Karpas-422 (cell line): ENCODE results near the gene RASD1. TPM values are rescaled to one million over a fixed set of nuclear protein-coding genes. Genes with fewer than 3 reads are reported as not detected.

ENCODE experiments used
- DNase-seq: peaks from one replicate; pipeline ENCODE4 v3.0.0-alpha.2; 2015
- H2AFZ ChIP-seq: fragments of 200-600 bp; sonication (generic); 2 replicates; pipeline ENCODE4 v1.6.1; 2014; ENCODE audit warnings: antibody characterized with exemption, low read length, mixed read lengths
- H3K27ac ChIP-seq: fragments of 200-600 bp; sonication (generic); 2 replicates; pipeline ENCODE4 v1.5.1; 2014; ENCODE audit warnings: mild to moderate bottlenecking, low read length, moderate library complexity
- H3K27me3 ChIP-seq: fragments of 200-600 bp; sonication (generic); 2 replicates; pipeline ENCODE4 v1.6.1; 2014; ENCODE audit warnings: low read length, mixed read lengths
- H3K36me3 ChIP-seq: fragments of 200-600 bp; sonication (generic); 2 replicates; pipeline ENCODE4 v1.6.1; 2014; ENCODE audit warnings: low read length, mixed read lengths; ENCODE audit not compliant: insufficient read depth
- H3K4me1 ChIP-seq: fragments of 200-600 bp; sonication (generic); 2 replicates; pipeline ENCODE4 v1.6.1; 2014; ENCODE audit warnings: mild to moderate bottlenecking, low read length, mixed read lengths
- H3K4me2 ChIP-seq: fragments of 200-600 bp; sonication (generic); 2 replicates; pipeline ENCODE4 v1.6.1; 2014; ENCODE audit warnings: low read length, low read depth, mild to moderate bottlenecking; ENCODE audit not compliant: poor library complexity, severe bottlenecking
- H3K4me3 ChIP-seq: fragments of 200-600 bp; sonication (generic); 2 replicates; pipeline ENCODE4 v1.5.1; 2014; ENCODE audit warnings: mild to moderate bottlenecking, antibody characterized with exemption, low read length, mixed read lengths
- H3K79me2 ChIP-seq: fragments of 200-600 bp; sonication (generic); 2 replicates; pipeline ENCODE4 v1.6.1; 2014; ENCODE audit warnings: mild to moderate bottlenecking, low read length, mixed read lengths
- H3K9ac ChIP-seq: fragments of 200-600 bp; sonication (generic); 2 replicates; pipeline ENCODE4 v1.6.0; 2014; ENCODE audit warnings: low read length
- H3K9me2 ChIP-seq: fragments of 200-600 bp; sonication (generic), shearing (Covaris generic); replicated peaks from 2 replicates; pipeline ENCODE4 v1.6.0; 2014; ENCODE audit warnings: mild to moderate bottlenecking, low read length, moderate library complexity; ENCODE audit not compliant: insufficient read depth
- H3K9me3 ChIP-seq: fragments of 300-700, 200-600 bp; sonication (generic); 2 replicates; pipeline ENCODE4 v1.6.1; 2014; ENCODE audit warnings: low read length, mixed read lengths
- H4K20me1 ChIP-seq: fragments of 200-600 bp; sonication (generic); 2 replicates; pipeline ENCODE4 v1.6.1; 2014; ENCODE audit warnings: mild to moderate bottlenecking, antibody characterized with exemption, low read length, low read depth; ENCODE audit not compliant: insufficient read depth
- total RNA-seq: library from RNA; depleted of rRNA; stranded (reverse); fragments of >200 nt; shearing (Covaris generic); gene quantifications from 2 replicates; pipeline ENCODE4 v1.2.3, GENCODE V29; 2014; ENCODE audit warnings: low replicate concordance

RASD1 gene
- total RNA-seq, 1 experiment from 2014 or later, result not detected

DNA sequence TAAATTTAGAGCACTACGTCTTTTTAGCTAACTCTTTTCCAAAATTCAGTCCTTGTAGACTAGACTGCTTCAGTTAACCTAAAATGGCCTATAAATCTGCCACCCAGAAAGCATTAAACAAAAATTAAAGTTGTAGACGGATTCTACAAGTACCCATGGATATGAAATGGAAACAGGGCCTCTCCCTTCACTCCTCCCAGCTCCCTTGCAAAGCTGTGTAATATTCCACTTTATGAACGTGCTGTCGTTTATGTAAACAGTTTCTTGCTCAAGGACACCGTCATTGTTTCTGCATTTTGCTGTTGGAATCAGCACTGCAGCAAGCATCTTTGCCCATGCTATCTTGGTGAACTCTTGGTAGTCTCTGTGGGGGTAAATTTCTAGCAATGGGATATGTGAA, 14.3 kb downstream of the RASD1 start:
- Histone ChIP-seq H3K4me2 (no peak overlapping the region), H3K9me3 (no peaks in the 10 kb centered on the region), H4K20me1 (peaks cover 5% of the 10 kb centered on the region), H3K27ac (no peak overlapping the region), H2AFZ (no peak overlapping the region), H3K36me3 (peaks cover 18% of the 10 kb centered on the region; the same call in 1 of the 2 replicates), H3K9ac (no peak overlapping the region), H3K27me3 (no peaks in the 10 kb centered on the region), H3K79me2 (peaks cover 90% of the 10 kb centered on the region), H3K9me2 (no peaks in the 10 kb centered on the region), H3K4me3 (no peak overlapping the region), H3K4me1 (peaks cover 36% of the 10 kb centered on the region)
- DNase-seq, result no peak

- no peak for DNase-seq
- peaks cover 18% of the 10 kb centered on the region; the same call in 1 of the 2 replicates for H3K36me3 ChIP-seq
- no peak overlapping the region for H2AFZ ChIP-seq
- peaks cover 5% of the 10 kb centered on the region for H4K20me1 ChIP-seq
- H3K4me2 ChIP-seq, result no peak overlapping the region
- no peaks in the 10 kb centered on the region for H3K9me3 ChIP-seq
- peaks cover 36% of the 10 kb centered on the region for H3K4me1 ChIP-seq
- no peaks in the 10 kb centered on the region for H3K27me3 ChIP-seq
- no peak overlapping the region for H3K27ac ChIP-seq
- H3K79me2 ChIP-seq, result peaks cover 88% of the 10 kb centered on the region
- H3K9me2 ChIP-seq, result no peaks in the 10 kb centered on the region
- H3K4me3 ChIP-seq, result no peak overlapping the region
- H3K9ac ChIP-seq, result no peak overlapping the region
These were observed 15.5 kb downstream of the RASD1 start for GRCh38 chr17:17480593-17481148.

- Histone ChIP-seq H3K4me1 (peaks cover 36% of the 10 kb centered on the region), H3K79me2 (peaks cover 73% of the 10 kb centered on the region), H3K9ac (no peak overlapping the region), H3K9me2 (no peaks in the 10 kb centered on the region), H4K20me1 (no peaks in the 10 kb centered on the region; the same call in 1 of the 2 replicates), H3K4me3 (peak overlapping the region; percentile 1; the same call in 1 of the 2 replicates), H3K27me3 (no peaks in the 10 kb centered on the region), H2AFZ (no peak overlapping the region), H3K36me3 (peaks cover 18% of the 10 kb centered on the region; the same call in 1 of the 2 replicates), H3K9me3 (no peaks in the 10 kb centered on the region), H3K27ac (no peak overlapping the region), H3K4me2 (peak overlapping the region; percentile 93)
- no peak for DNase-seq
These were observed 17.0 kb downstream of the RASD1 start for GRCh38 chr17:17479209-17479608.

DNA sequence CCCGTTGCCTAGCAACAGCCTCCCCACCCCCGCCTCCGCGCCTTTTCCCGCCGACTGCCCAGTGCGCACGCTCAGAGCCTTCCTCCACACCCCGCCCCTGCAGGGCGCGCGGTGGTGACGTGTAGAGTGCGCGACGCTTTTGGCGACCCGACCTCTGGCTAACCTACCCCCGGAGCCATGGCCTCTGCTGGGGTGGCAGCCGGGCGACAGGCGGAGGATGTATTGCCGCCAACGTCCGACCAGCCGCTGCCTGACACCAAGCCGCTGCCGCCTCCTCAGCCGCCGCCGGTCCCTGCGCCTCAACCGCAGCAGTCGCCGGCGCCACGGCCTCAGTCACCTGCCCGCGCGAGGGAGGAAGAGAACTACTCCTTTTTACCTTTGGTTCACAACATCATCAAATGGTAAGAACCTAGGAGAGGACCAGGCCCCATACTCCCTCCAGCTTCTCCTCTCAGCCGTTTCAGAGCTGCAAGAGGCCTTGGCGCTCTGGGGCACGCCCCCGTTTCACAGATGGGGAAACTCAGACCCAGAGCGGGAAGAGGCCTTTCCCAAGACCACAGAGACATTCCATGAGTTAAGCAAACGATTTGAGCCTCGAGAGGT, 19.2 kb downstream of the RASD1 start, which contains the start of gene MED9:
Gene MED9, plus strand, starts transcription at position 136 of the 603 bp plus-strand sequence. Its CDS starts 42 bp downstream, at position 178.
- peak; percentile 97 for DNase-seq
- Histone ChIP-seq H3K27me3 (no peaks in the 10 kb centered on the region), H3K9me3 (no peaks in the 10 kb centered on the region), H3K79me2 (peaks cover 51% of the 10 kb centered on the region), H3K4me1 (peaks cover 36% of the 10 kb centered on the region), H3K9ac (peak within 1 kb of the TSS; percentile 89), H3K4me2 (peak within 1 kb of the TSS; percentile 93), H2AFZ (peak within 1 kb of the TSS; percentile 32; the same call in 1 of the 2 replicates), H3K36me3 (peaks cover 13% of the 10 kb centered on the region; the same call in 1 of the 2 replicates), H3K9me2 (no peaks in the 10 kb centered on the region), H3K27ac (peak within 1 kb of the TSS; percentile 58), H3K4me3 (peak within 1 kb of the TSS; percentile 88), H4K20me1 (no peaks in the 10 kb centered on the region; the same call in 1 of the 2 replicates)

GRCh38 chr17:17474341-17474740, 21.9 kb downstream of the RASD1 start:
- no peak for DNase-seq
- Histone ChIP-seq H3K27me3 (no peaks in the 10 kb centered on the region), H3K9ac (no peak overlapping the region), H3K9me3 (no peaks in the 10 kb centered on the region), H3K4me1 (peaks cover 17% of the 10 kb centered on the region), H3K27ac (no peak overlapping the region), H3K4me3 (no peak overlapping the region), H3K36me3 (0 out of 2 replicates have a peak, but pooled peaks cover 3% of the 10 kb centered on the region), H3K4me2 (no peak overlapping the region), H2AFZ (no peak overlapping the region), H3K9me2 (no peaks in the 10 kb centered on the region), H4K20me1 (no peaks in the 10 kb centered on the region; the same call in 1 of the 2 replicates), H3K79me2 (peaks cover 25% of the 10 kb centered on the region)

DNA sequence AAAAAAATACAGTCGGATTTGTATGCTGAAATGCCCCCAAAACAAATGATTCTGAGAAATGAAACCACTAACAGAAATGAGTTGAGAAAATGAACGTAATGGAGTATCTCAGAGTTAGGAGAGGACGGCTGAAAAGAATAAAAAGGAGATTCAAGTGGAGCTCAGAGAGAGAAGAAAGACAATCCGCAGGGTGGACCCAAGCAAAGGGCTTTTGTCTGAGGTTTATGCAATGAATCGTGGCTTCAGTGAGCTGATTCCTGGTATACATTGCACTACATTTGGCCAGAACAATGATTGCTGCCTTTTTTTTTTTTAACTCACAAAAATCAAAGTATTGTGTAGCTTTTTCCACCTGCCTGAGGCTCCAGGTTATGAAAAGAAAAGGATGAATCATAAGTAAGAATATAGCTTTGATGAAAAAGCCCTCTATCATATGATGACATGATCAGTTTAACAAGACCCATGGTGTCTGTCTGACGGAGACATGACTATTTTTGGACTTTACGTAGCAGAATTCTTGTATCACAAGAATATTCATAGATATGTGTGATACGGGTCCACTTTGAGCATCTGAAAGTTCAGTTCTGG, 23.8 kb downstream of the RASD1 start:
- Histone ChIP-seq H3K4me1 (no peaks in the 10 kb centered on the region), H3K36me3 (no peaks in the 10 kb centered on the region), H3K27ac (no peak overlapping the region), H3K4me2 (no peak overlapping the region), H3K9me3 (no peaks in the 10 kb centered on the region), H2AFZ (no peak overlapping the region), H4K20me1 (no peaks in the 10 kb centered on the region; the same call in 1 of the 2 replicates), H3K9ac (no peak overlapping the region), H3K79me2 (peaks cover 6% of the 10 kb centered on the region), H3K4me3 (no peak overlapping the region), H3K9me2 (no peaks in the 10 kb centered on the region), H3K27me3 (no peaks in the 10 kb centered on the region)
- no peak for DNase-seq

GRCh38 chr17:17469996-17470395, 26.2 kb downstream of the RASD1 start:
- Histone ChIP-seq H3K9me2 (no peaks in the 10 kb centered on the region), H3K27me3 (no peaks in the 10 kb centered on the region), H3K36me3 (no peaks in the 10 kb centered on the region), H3K9me3 (no peaks in the 10 kb centered on the region), H2AFZ (no peak overlapping the region), H3K79me2 (no peaks in the 10 kb centered on the region), H4K20me1 (no peaks in the 10 kb centered on the region), H3K4me3 (no peak overlapping the region), H3K27ac (no peak overlapping the region), H3K4me2 (no peak overlapping the region), H3K4me1 (no peaks in the 10 kb centered on the region), H3K9ac (no peak overlapping the region)
- no peak for DNase-seq

DNA sequence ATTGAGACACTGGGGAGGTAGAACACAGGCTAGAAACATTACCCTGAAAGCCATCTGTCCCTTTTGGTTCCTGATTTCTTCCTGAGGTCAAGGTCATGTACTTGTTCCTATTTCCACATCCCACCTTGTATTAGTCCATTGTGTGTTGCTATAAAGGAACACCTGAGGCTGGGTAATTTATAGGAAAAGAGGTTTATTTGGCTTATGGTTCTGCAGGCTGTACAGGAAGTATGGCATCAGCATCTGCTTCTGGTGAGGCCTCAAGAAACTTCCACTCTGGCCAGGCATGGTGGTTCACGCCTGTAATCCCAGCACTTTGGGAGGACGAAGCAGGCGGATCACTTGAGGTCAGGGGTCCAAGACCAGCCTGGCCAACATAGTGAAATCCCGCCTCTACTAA, 26.8 kb downstream of the RASD1 start:
- Histone ChIP-seq H2AFZ (no peak overlapping the region), H3K4me2 (no peak overlapping the region), H3K36me3 (no peaks in the 10 kb centered on the region), H3K9me2 (no peaks in the 10 kb centered on the region), H3K9ac (no peak overlapping the region), H3K27ac (no peak overlapping the region), H3K9me3 (no peaks in the 10 kb centered on the region), H3K79me2 (no peaks in the 10 kb centered on the region), H3K4me1 (no peaks in the 10 kb centered on the region), H3K27me3 (no peaks in the 10 kb centered on the region), H3K4me3 (no peak overlapping the region), H4K20me1 (no peaks in the 10 kb centered on the region)
- DNase-seq, result no peak
